Spleen (tissue), 7 donors: Measurements from ENCODE around the gene EIF2B2.

ENCODE experiments used
- POLR2A ChIP-seq, 3 donors: fragments of 450-650 bp; IDR thresholded peaks; one replicate each; pipeline ENCODE4 v1.5.1; 2017; ENCODE audit warnings: antibody characterized with exemption in 3 of 3, mild to moderate bottlenecking in 1 of 3
- POLR2AphosphoS5 ChIP-seq, 3 donors: sonication (generic); formaldehyde crosslinking; IDR thresholded peaks; one replicate each; pipeline ENCODE4 v1.5.1; 2017; ENCODE audit warnings: antibody characterized with exemption in 3 of 3
- TF ChIP-seq, protein P1 (sequence below), 11 experiments: fragments of 200-600 bp in 7 of 11; fragments of 450-650 bp in 4 of 11; sonication (generic) in 4 of 11; IDR thresholded peaks in 8 of 11; conservative IDR thresholded peaks in 3 of 11; 1 replicate in 7 of 11; 2 replicates in 4 of 11; pipeline versions ENCODE4 v1.4.0 to v1.8.0; 2016 to 2021; ENCODE audit warnings: antibody characterized with exemption in 11 of 11, inconsistent platforms in 4 of 11, mild to moderate bottlenecking in 1 of 11
- donor health status: DM: no; HTN: no; CAD: no; lungs with moderate emphysema.
- donor health status: DM: no; HTN: no; CAD: no.
- donor health status: DM: no; HTN: no; CAD: no.

DNA sequence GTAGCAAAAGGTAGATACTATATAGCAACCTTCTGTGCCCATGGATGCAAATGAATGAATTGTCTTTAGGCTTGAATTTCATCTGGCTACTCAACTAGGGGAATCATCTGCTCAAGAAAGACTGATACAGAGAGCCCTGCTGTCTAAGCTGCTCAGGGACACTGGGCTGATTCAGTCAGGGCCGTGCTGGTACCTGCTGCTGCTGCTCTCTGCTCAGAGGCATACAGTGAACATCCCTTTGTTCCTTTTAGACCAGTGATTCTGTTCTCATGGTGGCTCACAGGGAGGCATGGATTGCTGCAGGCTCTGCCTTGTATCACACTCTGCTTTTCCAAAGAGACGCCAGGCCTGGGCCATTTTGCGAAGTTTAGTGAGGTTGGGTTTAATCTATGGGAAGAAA is 14.1 kb downstream of the EIF2B2 start:
- TF ChIP-seq, protein P1, sequence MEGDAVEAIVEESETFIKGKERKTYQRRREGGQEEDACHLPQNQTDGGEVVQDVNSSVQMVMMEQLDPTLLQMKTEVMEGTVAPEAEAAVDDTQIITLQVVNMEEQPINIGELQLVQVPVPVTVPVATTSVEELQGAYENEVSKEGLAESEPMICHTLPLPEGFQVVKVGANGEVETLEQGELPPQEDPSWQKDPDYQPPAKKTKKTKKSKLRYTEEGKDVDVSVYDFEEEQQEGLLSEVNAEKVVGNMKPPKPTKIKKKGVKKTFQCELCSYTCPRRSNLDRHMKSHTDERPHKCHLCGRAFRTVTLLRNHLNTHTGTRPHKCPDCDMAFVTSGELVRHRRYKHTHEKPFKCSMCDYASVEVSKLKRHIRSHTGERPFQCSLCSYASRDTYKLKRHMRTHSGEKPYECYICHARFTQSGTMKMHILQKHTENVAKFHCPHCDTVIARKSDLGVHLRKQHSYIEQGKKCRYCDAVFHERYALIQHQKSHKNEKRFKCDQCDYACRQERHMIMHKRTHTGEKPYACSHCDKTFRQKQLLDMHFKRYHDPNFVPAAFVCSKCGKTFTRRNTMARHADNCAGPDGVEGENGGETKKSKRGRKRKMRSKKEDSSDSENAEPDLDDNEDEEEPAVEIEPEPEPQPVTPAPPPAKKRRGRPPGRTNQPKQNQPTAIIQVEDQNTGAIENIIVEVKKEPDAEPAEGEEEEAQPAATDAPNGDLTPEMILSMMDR (IDR thresholded peaks at IDR 0.05 in 8 of 11, conservative IDR thresholded peaks at IDR 0.05 in 3 of 11): no peak
- no peak for TF ChIP-seq POLR2AphosphoS5 (IDR thresholded peaks at IDR 0.05)
- no peak for TF ChIP-seq POLR2A (IDR thresholded peaks at IDR 0.05)
